ENCODE measurements around the gene PLXNA2. TPM values are rescaled to one million over a fixed set of nuclear protein-coding genes. Genes with fewer than 3 reads are reported as not detected.

Gene PLXNA2
- total and polyA plus RNA-seq, 2 of the 8 experiments (the other 6 are each of a cell fraction or from before 2014, with no cell fraction given), result 0.33 to 1.5 TPM

- no peaks in the 10 kb centered on the region for H3K79me2 ChIP-seq (ENCODE audit: control insufficient read depth in 1 of 2, insufficient read depth in 2 of 2, low read length in 2 of 2)
- POLR2A ChIA-PET (ENCODE audit: partially characterized antibody), result no interaction called here
- no peak overlapping the region for H2AK5ac ChIP-seq (ENCODE audit: low read depth, low read length)
- TF ChIP-seq SIX5 (IDR thresholded peaks at IDR 0.05; ENCODE audit: low read depth, low read length) (no peak), HDAC2 (IDR thresholded peaks at IDR 0.05; ENCODE audit: borderline replicate concordance in 1 of 2, low read depth in 2 of 2, low read length in 2 of 2) (no peak), SUZ12 (IDR thresholded peaks at IDR 0.05; ENCODE audit: low read length) (no peak)
- H3K79me1 ChIP-seq (ENCODE audit: low read depth, low read length), result no peaks in the 10 kb centered on the region
- no peak overlapping the region for H3K4me3 ChIP-seq (ENCODE audit: extremely low read depth in 1 of 4, insufficient read depth in 2 of 4, low read depth in 3 of 4, low read length in 4 of 4)
- H3K4me1 ChIP-seq (replicated peaks in 1 of 4; ENCODE audit: control insufficient read depth in 3 of 4, insufficient read depth in 4 of 4, low read length in 3 of 4), result peaks cover 11 to 29% (median 14%) of the 10 kb centered on the region in 4 experiments
- H3K23me2 ChIP-seq (ENCODE audit: low read depth, low read length), result no peaks in the 10 kb centered on the region
- no peaks in the 10 kb centered on the region for H4K20me1 ChIP-seq (replicated peaks in 1 of 2; ENCODE audit: control insufficient read depth in 1 of 2, insufficient read depth in 2 of 2, low read length in 2 of 2)
- no peak overlapping the region for H3K9ac ChIP-seq (replicated peaks in 1 of 4; ENCODE audit: extremely low read depth in 1 of 4, low read depth in 3 of 4, low read length in 3 of 4)
- no peak overlapping the region for H3K4ac ChIP-seq (replicated peaks; ENCODE audit: insufficient read length, low read depth, low read length)
- H3K14ac ChIP-seq (ENCODE audit: insufficient read length), result no peak overlapping the region
- DNase-seq (ENCODE audit: low read depth in 1 of 2, low spot score in 2 of 2) (no peak), FAIRE-seq (no peak)
- no peak overlapping the region for H2BK120ac ChIP-seq (replicated peaks; ENCODE audit: low read depth, low read length)
- H4K91ac ChIP-seq (replicated peaks; ENCODE audit: insufficient read length, low read length), result no peak overlapping the region
- H3K36me3 ChIP-seq (ENCODE audit: control insufficient read depth in 2 of 4, insufficient read depth in 4 of 4, low read length in 3 of 4), result no peaks in the 10 kb centered on the region
- H2BK12ac ChIP-seq (ENCODE audit: low read depth, low read length), result no peak overlapping the region
- no peak overlapping the region for H3K56ac ChIP-seq (replicated peaks; ENCODE audit: insufficient read length, low read depth, low read length)
- H3K27me3 ChIP-seq (replicated peaks in 1 of 4; ENCODE audit: control insufficient read depth in 3 of 4, extremely low read depth in 1 of 4, insufficient read depth in 3 of 4, low read length in 3 of 4), result no peaks in the 10 kb centered on the region; a peak in 2 of 7 replicates
- H4K5ac ChIP-seq (ENCODE audit: insufficient read length, low read depth, low read length), result no peak overlapping the region
- peak overlapping the region; percentile 19; the same call in 1 of the 2 replicates for H2AFZ ChIP-seq (ENCODE audit: low read length)
- CTCF ChIA-PET (ENCODE audit: partially characterized antibody), result interaction anchor here (0.8 to 4.7 kb wide), 8 partner anchors 12 to 182 kb away, joined by 3 to 28 read pairs (median 6); no protein-coding TSS in a partner anchor
- no peaks in the 10 kb centered on the region for H3K9me3 ChIP-seq (ENCODE audit: insufficient read depth in 2 of 2, low read depth in 1 of 2, low read length in 1 of 2)
- H3K4me2 ChIP-seq (ENCODE audit: insufficient read depth in 1 of 2, low read depth in 2 of 2, low read length in 2 of 2), result peak overlapping the region; percentile 31 to 36; a peak in 2 of 4 replicates
- no peak overlapping the region; the same call in 1 of the 2 replicates for H3K18ac ChIP-seq (ENCODE audit: extremely low read depth, low read length)
- no peak overlapping the region for H3K23ac ChIP-seq (ENCODE audit: insufficient read length)
- H2BK5ac ChIP-seq (ENCODE audit: low read depth, low read length), result no peak overlapping the region
- WGBS, 2 experiments (ENCODE audit: extremely low coverage in 1 of 2, insufficient coverage in 1 of 2, insufficient read length in 1 of 2, insufficient replicate concordance in 2 of 2, low coverage in 1 of 2, low lambda C conversion rate in 2 of 2, missing lambda C conversion rate in 1 of 2), result 24% methylated on average over 3 of the region's 3 CpGs; no CpG with 5 or more reads in 1 of the 2 experiments
- H2BK15ac ChIP-seq (ENCODE audit: low read length), result no peak overlapping the region
- H2BK20ac ChIP-seq (ENCODE audit: low read length), result no peak overlapping the region; the same call in 1 of the 2 replicates
- no peak overlapping the region for H4K8ac ChIP-seq (ENCODE audit: extremely low read depth, insufficient read depth, low read length)
- no peak overlapping the region for H3K27ac ChIP-seq (ENCODE audit: low read depth, low read length)
Measured at GRCh38 chr1:208177656-208178055, 66.5 kb downstream of the PLXNA2 start.
